ENCODE results near the gene CNPY3.

Gene CNPY3

GRCh38 chr6:42929821-42930360 lies 611 bp downstream of the CNPY3 start:
- Histone ChIP-seq H3K27me3 (ENCODE audit: control insufficient read depth in 3 of 3, insufficient read depth in 3 of 3, low read depth in 1 of 3, low read length in 3 of 3) (no peaks in the 10 kb centered on the region), H3K4me1 (ENCODE audit: control insufficient read depth in 2 of 2, insufficient read depth in 1 of 2, low read depth in 1 of 2, low read length in 2 of 2) (peaks cover 4 to 5% of the 10 kb centered on the region in 2 donors), H3K23ac (ENCODE audit: low read depth, low read length, poor library complexity) (no peak overlapping the region), H3K9me3 (replicated peaks in 1 of 2; ENCODE audit: control insufficient read depth in 2 of 2, insufficient read depth in 1 of 2, low read depth in 1 of 2, low read length in 2 of 2) (peaks cover 0 to 3% of the 10 kb centered on the region in 2 donors), H2BK120ac (ENCODE audit: low read depth, low read length) (no peak overlapping the region), H3K4me2 (ENCODE audit: insufficient read depth, low read length, poor library complexity, severe bottlenecking) (peak overlapping the region; percentile 82), H2AFZ (ENCODE audit: low read length) (peak overlapping the region; percentile 92), H3K36me3 (replicated peaks in 1 of 2; ENCODE audit: control insufficient read depth in 2 of 2, insufficient read depth in 2 of 2, low read length in 2 of 2) (peaks cover 10 to 37% of the 10 kb centered on the region in 2 donors), H3K14ac (ENCODE audit: low read length) (no peak overlapping the region), H3K79me1 (ENCODE audit: low read depth, low read length) (peaks cover 5% of the 10 kb centered on the region), H3K4me3 (ENCODE audit: low read length in 2 of 2) (peak overlapping the region; percentile 72 to 84), H2BK5ac (ENCODE audit: low read length) (peak overlapping the region; percentile 56), H3K9ac (ENCODE audit: low read depth, low read length, poor library complexity) (peak overlapping the region; percentile 94), H4K8ac (ENCODE audit: low read depth, low read length) (no peak overlapping the region), H2BK12ac (ENCODE audit: low read length) (no peak overlapping the region), H4K91ac (ENCODE audit: low read depth, low read length, poor library complexity) (no peak overlapping the region), H2AK5ac (ENCODE audit: low read depth, low read length) (no peak overlapping the region), H3K18ac (ENCODE audit: low read length) (peak overlapping the region; percentile 98), H3K27ac (replicated peaks; ENCODE audit: low read length) (peak overlapping the region; percentile 90), H2BK15ac (ENCODE audit: low read length) (peak overlapping the region; percentile 42), H3K4ac (ENCODE audit: low read length) (no peak overlapping the region)
- WGBS, 2 donors (ENCODE audit: extremely low coverage in 2 of 2, insufficient read length in 2 of 2, insufficient replicate concordance in 1 of 2) = no CpG with 5 or more reads among the region's 16 CpGs
- DNase-seq (ENCODE audit: low spot score) = no peak

DNA sequence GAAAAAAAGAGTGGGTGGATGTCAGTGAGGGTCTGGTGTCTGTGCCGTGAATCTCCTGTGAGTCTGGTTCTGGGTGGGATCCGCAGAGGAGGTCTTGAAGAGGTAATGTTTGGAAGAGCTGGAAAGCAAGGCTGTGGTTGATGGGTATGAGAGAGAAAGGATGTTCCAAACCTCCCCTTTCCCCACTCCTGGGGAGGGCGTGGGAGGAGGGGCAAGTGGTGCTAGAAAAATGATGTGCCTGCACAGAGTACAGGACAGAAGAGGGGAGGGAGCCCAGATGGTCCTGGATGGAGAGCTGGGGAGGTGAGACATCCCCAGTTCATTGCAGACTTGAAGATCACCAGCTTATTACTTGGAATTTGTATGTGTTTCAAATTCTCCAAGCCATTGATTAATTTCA lies 3.1 kb downstream of the CNPY3 start:
- Histone ChIP-seq H3K79me1 (ENCODE audit: low read depth, low read length) (peaks cover 9% of the 10 kb centered on the region), H2AFZ (ENCODE audit: low read length) (no peak overlapping the region), H3K4me3 (ENCODE audit: low read length in 2 of 2) (no peak overlapping the region), H4K8ac (ENCODE audit: low read depth, low read length) (no peak overlapping the region), H3K4ac (ENCODE audit: low read length) (no peak overlapping the region), H3K36me3 (replicated peaks in 1 of 2; ENCODE audit: control insufficient read depth in 2 of 2, insufficient read depth in 2 of 2, low read length in 2 of 2) (peaks cover 28 to 62% of the 10 kb centered on the region in 2 donors), H2BK15ac (ENCODE audit: low read length) (no peak overlapping the region), H3K18ac (ENCODE audit: low read length) (no peak overlapping the region), H3K14ac (ENCODE audit: low read length) (no peak overlapping the region), H4K91ac (ENCODE audit: low read depth, low read length, poor library complexity) (no peak overlapping the region), H3K9ac (ENCODE audit: low read depth, low read length, poor library complexity) (no peak overlapping the region), H3K27me3 (ENCODE audit: control insufficient read depth in 3 of 3, insufficient read depth in 3 of 3, low read depth in 1 of 3, low read length in 3 of 3) (no peaks in the 10 kb centered on the region), H3K9me3 (replicated peaks in 1 of 2; ENCODE audit: control insufficient read depth in 2 of 2, insufficient read depth in 1 of 2, low read depth in 1 of 2, low read length in 2 of 2) (peaks cover 0 to 3% of the 10 kb centered on the region in 2 donors), H3K4me2 (ENCODE audit: insufficient read depth, low read length, poor library complexity, severe bottlenecking) (no peak overlapping the region), H3K27ac (replicated peaks; ENCODE audit: low read length) (no peak overlapping the region), H3K4me1 (ENCODE audit: control insufficient read depth in 2 of 2, insufficient read depth in 1 of 2, low read depth in 1 of 2, low read length in 2 of 2) (peaks cover 4% of the 10 kb centered on the region in 2 donors), H2AK5ac (ENCODE audit: low read depth, low read length) (no peak overlapping the region), H2BK120ac (ENCODE audit: low read depth, low read length) (no peak overlapping the region), H2BK12ac (ENCODE audit: low read length) (no peak overlapping the region), H3K23ac (ENCODE audit: low read depth, low read length, poor library complexity) (no peak overlapping the region), H2BK5ac (ENCODE audit: low read length) (no peak overlapping the region)
- no peak for DNase-seq (ENCODE audit: low spot score)
- WGBS, 2 donors (ENCODE audit: extremely low coverage in 2 of 2, insufficient read length in 2 of 2, insufficient replicate concordance in 1 of 2) = no CpG with 5 or more reads among the region's 3 CpGs

- WGBS, 2 donors (ENCODE audit: extremely low coverage in 2 of 2, insufficient read length in 2 of 2, insufficient replicate concordance in 1 of 2) = no CpG with 5 or more reads among the region's 3 CpGs
Measured at GRCh38 chr6:42933205-42933604, 3.9 kb downstream of the CNPY3 start.

DNA sequence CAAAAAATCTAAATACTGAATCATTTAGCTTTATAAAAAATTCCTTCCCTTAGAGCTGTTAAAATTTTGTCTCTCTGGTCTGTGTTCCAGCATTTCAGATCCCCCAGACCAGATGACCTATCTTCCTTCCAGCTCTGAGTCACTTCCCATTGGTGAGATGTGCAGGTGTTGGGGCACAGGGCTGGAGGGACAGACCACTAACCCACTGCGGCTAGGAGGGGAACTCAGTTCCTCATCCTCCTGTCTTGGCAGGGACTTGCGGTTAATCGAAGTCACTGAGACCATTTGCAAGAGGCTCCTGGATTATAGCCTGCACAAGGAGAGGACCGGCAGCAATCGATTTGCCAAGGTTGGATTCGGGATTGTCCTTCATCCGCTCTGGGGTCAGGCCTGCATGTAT lies 6.0 kb downstream of the CNPY3 start:
- Histone ChIP-seq H4K91ac (ENCODE audit: low read depth, low read length, poor library complexity) (no peak overlapping the region), H3K18ac (ENCODE audit: low read length) (no peak overlapping the region), H4K8ac (ENCODE audit: low read depth, low read length) (no peak overlapping the region), H3K9me3 (replicated peaks in 1 of 2; ENCODE audit: control insufficient read depth in 2 of 2, insufficient read depth in 1 of 2, low read depth in 1 of 2, low read length in 2 of 2) (peaks cover 0 to 3% of the 10 kb centered on the region in 2 donors), H2AFZ (ENCODE audit: low read length) (no peak overlapping the region), H3K79me1 (ENCODE audit: low read depth, low read length) (peaks cover 11% of the 10 kb centered on the region), H2BK15ac (ENCODE audit: low read length) (no peak overlapping the region), H3K4ac (ENCODE audit: low read length) (no peak overlapping the region), H3K4me2 (ENCODE audit: insufficient read depth, low read length, poor library complexity, severe bottlenecking) (no peak overlapping the region), H3K4me1 (ENCODE audit: control insufficient read depth in 2 of 2, insufficient read depth in 1 of 2, low read depth in 1 of 2, low read length in 2 of 2) (peaks cover 0 to 2% of the 10 kb centered on the region in 2 donors), H2BK12ac (ENCODE audit: low read length) (no peak overlapping the region), H3K14ac (ENCODE audit: low read length) (no peak overlapping the region), H3K36me3 (replicated peaks in 1 of 2; ENCODE audit: control insufficient read depth in 2 of 2, insufficient read depth in 2 of 2, low read length in 2 of 2) (peaks cover 50 to 90% of the 10 kb centered on the region in 2 donors), H3K9ac (ENCODE audit: low read depth, low read length, poor library complexity) (no peak overlapping the region), H2BK120ac (ENCODE audit: low read depth, low read length) (no peak overlapping the region), H2AK5ac (ENCODE audit: low read depth, low read length) (no peak overlapping the region), H3K27me3 (ENCODE audit: control insufficient read depth in 3 of 3, insufficient read depth in 3 of 3, low read depth in 1 of 3, low read length in 3 of 3) (no peaks in the 10 kb centered on the region), H2BK5ac (ENCODE audit: low read length) (no peak overlapping the region), H3K27ac (replicated peaks; ENCODE audit: low read length) (no peak overlapping the region), H3K23ac (ENCODE audit: low read depth, low read length, poor library complexity) (no peak overlapping the region), H3K4me3 (ENCODE audit: low read length in 2 of 2) (peak overlapping the region in 1 of 2 donors; percentile 37)
- WGBS, 2 donors (ENCODE audit: extremely low coverage in 2 of 2, insufficient read length in 2 of 2, insufficient replicate concordance in 1 of 2) = no CpG with 5 or more reads among the region's 7 CpGs
- no peak for DNase-seq (ENCODE audit: low spot score)

More at GRCh38 chr6:42933205-42933604, 3.9 kb downstream of the CNPY3 start:
- no peak overlapping the region for H3K18ac ChIP-seq (ENCODE audit: low read length)
- H2AFZ ChIP-seq (ENCODE audit: low read length) = no peak overlapping the region
- no peak overlapping the region for H2BK12ac ChIP-seq (ENCODE audit: low read length)
- DNase-seq (ENCODE audit: low spot score) = no peak
- H2BK120ac ChIP-seq (ENCODE audit: low read depth, low read length) = no peak overlapping the region
- H3K23ac ChIP-seq (ENCODE audit: low read depth, low read length, poor library complexity) = no peak overlapping the region
- peaks cover 0 to 3% of the 10 kb centered on the region in 2 donors for H3K9me3 ChIP-seq (replicated peaks in 1 of 2; ENCODE audit: control insufficient read depth in 2 of 2, insufficient read depth in 1 of 2, low read depth in 1 of 2, low read length in 2 of 2)
- no peak overlapping the region for H3K4me3 ChIP-seq (ENCODE audit: low read length in 2 of 2)
- H3K27ac ChIP-seq (replicated peaks; ENCODE audit: low read length) = no peak overlapping the region
- no peak overlapping the region for H3K4me2 ChIP-seq (ENCODE audit: insufficient read depth, low read length, poor library complexity, severe bottlenecking)
- H3K4me1 ChIP-seq (ENCODE audit: control insufficient read depth in 2 of 2, insufficient read depth in 1 of 2, low read depth in 1 of 2, low read length in 2 of 2) = peaks cover 3 to 4% of the 10 kb centered on the region in 2 donors
- peaks cover 11% of the 10 kb centered on the region for H3K79me1 ChIP-seq (ENCODE audit: low read depth, low read length)
- no peaks in the 10 kb centered on the region for H3K27me3 ChIP-seq (ENCODE audit: control insufficient read depth in 3 of 3, insufficient read depth in 3 of 3, low read depth in 1 of 3, low read length in 3 of 3)
- no peak overlapping the region for H2BK15ac ChIP-seq (ENCODE audit: low read length)
- no peak overlapping the region for H4K8ac ChIP-seq (ENCODE audit: low read depth, low read length)
- H3K4ac ChIP-seq (ENCODE audit: low read length) = no peak overlapping the region
- no peak overlapping the region for H3K14ac ChIP-seq (ENCODE audit: low read length)
- H3K36me3 ChIP-seq (replicated peaks in 1 of 2; ENCODE audit: control insufficient read depth in 2 of 2, insufficient read depth in 2 of 2, low read length in 2 of 2) = peaks cover 36 to 70% of the 10 kb centered on the region in 2 donors
- no peak overlapping the region for H2BK5ac ChIP-seq (ENCODE audit: low read length)
- H4K91ac ChIP-seq (ENCODE audit: low read depth, low read length, poor library complexity) = no peak overlapping the region
- no peak overlapping the region for H2AK5ac ChIP-seq (ENCODE audit: low read depth, low read length)
- no peak overlapping the region for H3K9ac ChIP-seq (ENCODE audit: low read depth, low read length, poor library complexity)

All from neuronal stem cell (in vitro differentiated cells).